ENCODE data around the gene ITGAE.

The ITGAE gene

DNA sequence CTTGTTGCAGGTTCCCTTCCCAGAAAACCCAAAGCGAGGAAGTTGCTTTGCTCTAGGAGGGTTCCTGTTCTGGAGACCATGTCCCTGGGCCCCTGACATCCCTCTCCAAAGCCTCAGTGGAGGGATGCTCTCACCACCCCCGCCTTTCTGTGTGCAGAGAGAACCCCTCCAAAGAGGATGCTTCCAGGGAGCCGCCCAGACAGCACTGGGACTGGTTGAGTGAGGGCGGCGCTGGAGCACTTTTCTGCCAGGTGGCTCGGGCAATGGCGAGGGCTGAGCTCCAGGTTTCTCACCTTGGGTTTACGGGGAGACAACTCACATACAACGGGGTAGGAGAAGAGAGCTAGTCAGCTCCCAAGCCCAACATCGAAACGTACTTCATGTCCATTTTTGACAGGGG is 125.1 kb downstream of the ITGAE start:
- no peak overlapping the region for H3K4me3 ChIP-seq (ENCODE audit: low read depth, low read length)
- H2AFZ ChIP-seq = no peak overlapping the region
- no peak overlapping the region for H3K4me2 ChIP-seq (ENCODE audit: low read length)
- no peak overlapping the region for H3K9ac ChIP-seq
- no peaks in the 10 kb centered on the region for H3K9me3 ChIP-seq (ENCODE audit: control insufficient read depth, low read length)
- H3K27ac ChIP-seq = no peak overlapping the region
- peaks cover 13% of the 10 kb centered on the region for H3K4me1 ChIP-seq
- H3K79me2 ChIP-seq = no peaks in the 10 kb centered on the region
- no peaks in the 10 kb centered on the region for H3K36me3 ChIP-seq (ENCODE audit: control insufficient read depth, insufficient read depth, low read length)
- H3K27me3 ChIP-seq (ENCODE audit: control insufficient read depth, insufficient read depth, low read length) = no peaks in the 10 kb centered on the region
- TF ChIP-seq, protein P1, sequence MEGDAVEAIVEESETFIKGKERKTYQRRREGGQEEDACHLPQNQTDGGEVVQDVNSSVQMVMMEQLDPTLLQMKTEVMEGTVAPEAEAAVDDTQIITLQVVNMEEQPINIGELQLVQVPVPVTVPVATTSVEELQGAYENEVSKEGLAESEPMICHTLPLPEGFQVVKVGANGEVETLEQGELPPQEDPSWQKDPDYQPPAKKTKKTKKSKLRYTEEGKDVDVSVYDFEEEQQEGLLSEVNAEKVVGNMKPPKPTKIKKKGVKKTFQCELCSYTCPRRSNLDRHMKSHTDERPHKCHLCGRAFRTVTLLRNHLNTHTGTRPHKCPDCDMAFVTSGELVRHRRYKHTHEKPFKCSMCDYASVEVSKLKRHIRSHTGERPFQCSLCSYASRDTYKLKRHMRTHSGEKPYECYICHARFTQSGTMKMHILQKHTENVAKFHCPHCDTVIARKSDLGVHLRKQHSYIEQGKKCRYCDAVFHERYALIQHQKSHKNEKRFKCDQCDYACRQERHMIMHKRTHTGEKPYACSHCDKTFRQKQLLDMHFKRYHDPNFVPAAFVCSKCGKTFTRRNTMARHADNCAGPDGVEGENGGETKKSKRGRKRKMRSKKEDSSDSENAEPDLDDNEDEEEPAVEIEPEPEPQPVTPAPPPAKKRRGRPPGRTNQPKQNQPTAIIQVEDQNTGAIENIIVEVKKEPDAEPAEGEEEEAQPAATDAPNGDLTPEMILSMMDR (IDR thresholded peaks at IDR 0.05) = no peak

DNA sequence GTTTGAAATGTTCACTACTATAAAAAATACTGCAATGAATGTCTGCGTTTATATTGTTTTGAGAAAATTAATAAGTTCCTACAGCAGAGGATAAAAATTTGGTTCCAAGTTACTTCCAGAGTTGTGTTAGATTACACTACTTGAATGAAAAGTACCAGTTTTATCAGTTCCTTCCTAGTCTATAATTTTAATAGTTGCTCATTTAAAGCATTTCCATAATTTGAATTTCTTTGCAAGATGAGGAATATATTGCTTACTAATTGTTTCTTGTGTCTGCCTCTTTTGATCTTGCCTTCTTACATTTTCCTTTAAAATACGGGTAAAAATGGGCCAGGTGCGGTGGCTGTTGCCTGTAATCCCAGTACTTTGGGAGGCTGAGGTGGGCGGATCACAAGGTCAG is 128.4 kb downstream of the ITGAE start:
- Histone ChIP-seq H3K9me3 (ENCODE audit: control insufficient read depth, low read length) (no peaks in the 10 kb centered on the region), H3K4me1 (no peaks in the 10 kb centered on the region), H3K27me3 (ENCODE audit: control insufficient read depth, insufficient read depth, low read length) (no peaks in the 10 kb centered on the region), H3K36me3 (ENCODE audit: control insufficient read depth, insufficient read depth, low read length) (no peaks in the 10 kb centered on the region), H3K4me3 (ENCODE audit: low read depth, low read length) (no peak overlapping the region), H3K79me2 (peaks cover 4% of the 10 kb centered on the region), H3K9ac (no peak overlapping the region), H2AFZ (no peak overlapping the region), H3K4me2 (ENCODE audit: low read length) (no peak overlapping the region), H3K27ac (no peak overlapping the region)
- TF ChIP-seq, protein P1 (IDR thresholded peaks at IDR 0.05) = no peak

DNA sequence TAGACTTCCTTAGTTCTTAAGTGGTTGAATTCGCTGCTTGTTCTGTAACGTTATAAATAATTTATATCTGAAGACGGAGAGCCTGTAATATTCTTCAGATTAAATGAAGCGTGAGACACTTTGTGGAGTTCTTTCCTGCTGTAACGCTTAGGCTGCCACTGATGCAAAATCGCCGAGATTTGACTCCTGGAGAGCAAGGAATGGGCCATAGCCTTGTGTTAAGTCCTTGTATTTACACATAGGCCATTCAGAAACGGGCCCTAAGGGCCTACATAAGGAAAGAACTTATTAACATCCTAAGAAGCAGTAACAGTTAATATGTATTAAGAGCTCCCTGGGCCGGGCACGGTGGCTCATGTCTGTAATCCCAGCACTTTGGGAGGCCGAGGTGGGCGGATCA is 131.4 kb downstream of the ITGAE start:
- H3K79me2 ChIP-seq = peaks cover 4% of the 10 kb centered on the region
- no peaks in the 10 kb centered on the region for H3K4me1 ChIP-seq

DNA sequence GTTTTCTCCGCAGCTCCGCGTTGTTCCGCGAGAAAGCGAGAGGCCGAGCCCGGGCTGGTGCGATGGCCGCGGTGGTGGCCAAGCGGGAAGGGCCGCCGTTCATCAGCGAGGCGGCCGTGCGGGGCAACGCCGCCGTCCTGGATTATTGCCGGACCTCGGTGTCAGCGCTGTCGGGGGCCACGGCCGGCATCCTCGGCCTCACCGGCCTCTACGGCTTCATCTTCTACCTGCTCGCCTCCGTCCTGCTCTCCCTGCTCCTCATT is 132.0 kb downstream of the ITGAE start:
- peak overlapping the region; percentile 79 for H3K4me2 ChIP-seq (ENCODE audit: low read length)
- TF ChIP-seq, protein P1 (IDR thresholded peaks at IDR 0.05) = no peak
- H2AFZ ChIP-seq = peak overlapping the region; percentile 87
- H3K36me3 ChIP-seq (ENCODE audit: control insufficient read depth, insufficient read depth, low read length) = no peaks in the 10 kb centered on the region
- peak overlapping the region; percentile 95 for H3K4me3 ChIP-seq (ENCODE audit: low read depth, low read length)
- no peaks in the 10 kb centered on the region for H3K4me1 ChIP-seq
- peak overlapping the region; percentile 51 for H3K9ac ChIP-seq
- H3K27ac ChIP-seq = peak overlapping the region; percentile 74
- H3K9me3 ChIP-seq (ENCODE audit: control insufficient read depth, low read length) = no peaks in the 10 kb centered on the region
- H3K27me3 ChIP-seq (ENCODE audit: control insufficient read depth, insufficient read depth, low read length) = no peaks in the 10 kb centered on the region
- peaks cover 4% of the 10 kb centered on the region for H3K79me2 ChIP-seq

More for the DNA sequence above, 131.4 kb downstream of the ITGAE start:
- Histone ChIP-seq H2AFZ (peak overlapping the region; percentile 87), H3K36me3 (ENCODE audit: control insufficient read depth, insufficient read depth, low read length) (no peaks in the 10 kb centered on the region), H3K27ac (no peak overlapping the region), H3K9ac (no peak overlapping the region), H3K4me2 (ENCODE audit: low read length) (peak overlapping the region; percentile 79), H3K4me3 (ENCODE audit: low read depth, low read length) (peak overlapping the region; percentile 95), H3K27me3 (ENCODE audit: control insufficient read depth, insufficient read depth, low read length) (no peaks in the 10 kb centered on the region), H3K9me3 (ENCODE audit: control insufficient read depth, low read length) (no peaks in the 10 kb centered on the region)
- TF ChIP-seq, protein P1 (IDR thresholded peaks at IDR 0.05) = no peak

DNA sequence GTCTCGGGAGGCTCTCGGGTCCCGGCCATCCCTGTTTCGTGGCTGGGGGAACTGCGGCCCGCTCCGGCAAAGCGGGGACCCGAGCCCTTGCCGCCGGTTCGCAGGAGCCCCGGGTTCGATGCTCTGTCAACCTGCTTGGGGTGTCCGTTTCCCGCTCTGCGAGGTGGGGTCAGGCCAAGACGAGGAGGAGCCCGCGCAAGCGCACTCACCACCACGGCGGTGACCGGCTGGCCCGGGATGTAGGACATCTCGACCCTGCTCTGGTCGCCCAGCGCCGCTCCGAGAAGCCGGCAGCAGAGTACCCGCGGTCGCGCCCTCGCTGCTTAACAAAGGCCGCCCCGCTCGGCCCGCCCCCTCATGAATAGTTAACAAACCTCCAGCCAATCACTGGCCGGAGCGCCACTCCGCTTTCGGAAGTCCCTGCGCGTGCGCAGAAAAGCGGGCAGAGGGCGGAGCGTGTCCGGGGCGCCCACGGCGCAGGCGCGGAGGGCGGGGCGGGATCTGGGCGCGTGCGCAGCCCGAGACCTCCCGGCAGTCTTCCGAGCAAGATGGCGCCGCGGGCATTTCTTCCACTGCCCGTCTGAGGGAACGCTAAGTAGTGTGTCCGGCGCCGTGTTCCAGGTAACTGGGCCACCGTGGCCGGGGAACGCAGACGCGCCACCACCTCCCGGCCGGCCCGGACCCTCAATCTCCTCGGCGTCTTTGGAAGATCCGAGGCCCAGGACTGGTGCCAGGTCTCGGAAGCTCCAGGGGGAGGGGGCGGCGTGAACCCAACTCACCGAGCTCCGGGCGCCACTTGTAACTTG is 132.5 kb downstream of the ITGAE start, which contains the start of the genes EMC6 and TAX1BP3:
Gene EMC6 (plus strand): TSS at position 534 of the 806 bp plus-strand sequence. CDS start 335 bp downstream, outside the sequence.
Gene TAX1BP3 (minus strand): TSS at position 300 of the 806 bp plus-strand sequence. CDS start 52 bp downstream, at position 248.
- peak within 1 kb of the TSS; percentile 95 for H3K4me3 ChIP-seq (ENCODE audit: low read depth, low read length)
- TF ChIP-seq, protein P1 (IDR thresholded peaks at IDR 0.05) = no peak
- H3K4me2 ChIP-seq (ENCODE audit: low read length) = peak within 1 kb of the TSS; percentile 79
- peaks cover 4% of the 10 kb centered on the region for H3K79me2 ChIP-seq
- H3K9ac ChIP-seq = peak within 1 kb of the TSS; percentile 51
- H3K27ac ChIP-seq = peak within 1 kb of the TSS; percentile 89
- no peaks in the 10 kb centered on the region for H3K36me3 ChIP-seq (ENCODE audit: control insufficient read depth, insufficient read depth, low read length)
- no peaks in the 10 kb centered on the region for H3K4me1 ChIP-seq
- no peaks in the 10 kb centered on the region for H3K27me3 ChIP-seq (ENCODE audit: control insufficient read depth, insufficient read depth, low read length)
- no peaks in the 10 kb centered on the region for H3K9me3 ChIP-seq (ENCODE audit: control insufficient read depth, low read length)
- peak within 1 kb of the TSS; percentile 87 for H2AFZ ChIP-seq
